ENCODE results near the gene HTR2A.
"Not testable (repeated sequence)": the region's sequence is repeated elsewhere in the genome, so short reads cannot be mapped to it uniquely, and the experiment has no call there.

HTR2A gene

DNA sequence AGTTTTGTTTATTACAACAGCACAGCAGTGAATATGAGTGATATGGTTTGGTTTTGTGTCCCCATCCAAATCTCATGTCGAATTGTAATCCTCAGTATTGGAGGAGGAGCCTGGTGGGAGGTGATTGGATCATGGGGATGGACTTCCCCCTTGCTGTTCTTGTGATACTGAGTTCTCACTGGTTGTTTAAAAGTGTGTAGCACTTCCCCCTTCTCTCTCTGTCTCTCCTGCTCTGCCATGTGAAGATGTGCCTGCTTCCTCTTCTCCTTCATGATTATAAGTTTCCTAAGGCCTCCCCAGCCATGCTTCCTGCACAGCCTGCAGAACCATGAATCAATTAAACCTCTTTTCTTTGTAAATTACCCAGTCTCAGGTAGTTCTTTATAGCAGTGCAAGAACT, 91.9 kb downstream of the HTR2A start:
- not testable (repeated sequence) for DNase-seq (ENCODE audit: low spot score)

DNA sequence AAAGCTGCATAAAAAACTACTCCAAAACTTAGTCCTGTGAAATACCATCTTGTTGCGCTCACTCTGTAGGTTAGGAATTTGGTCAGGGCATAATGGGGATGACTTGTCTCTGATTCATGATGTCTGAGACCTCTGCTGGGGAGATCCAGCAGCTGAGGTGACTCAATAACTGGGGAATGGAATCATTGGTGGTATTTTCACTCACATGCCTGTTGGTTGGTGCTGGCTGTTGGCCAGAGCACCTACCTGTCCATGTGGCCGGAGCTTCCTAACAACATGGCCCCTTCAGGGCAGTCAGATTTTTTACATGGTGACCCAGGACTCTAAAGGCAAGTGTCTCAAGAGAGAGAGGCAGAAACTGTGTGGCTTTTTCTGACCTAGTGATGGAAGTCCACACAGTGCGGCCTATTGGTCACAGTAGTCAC, 92.5 kb downstream of the HTR2A start:
- no peak for DNase-seq (ENCODE audit: low spot score)

DNA sequence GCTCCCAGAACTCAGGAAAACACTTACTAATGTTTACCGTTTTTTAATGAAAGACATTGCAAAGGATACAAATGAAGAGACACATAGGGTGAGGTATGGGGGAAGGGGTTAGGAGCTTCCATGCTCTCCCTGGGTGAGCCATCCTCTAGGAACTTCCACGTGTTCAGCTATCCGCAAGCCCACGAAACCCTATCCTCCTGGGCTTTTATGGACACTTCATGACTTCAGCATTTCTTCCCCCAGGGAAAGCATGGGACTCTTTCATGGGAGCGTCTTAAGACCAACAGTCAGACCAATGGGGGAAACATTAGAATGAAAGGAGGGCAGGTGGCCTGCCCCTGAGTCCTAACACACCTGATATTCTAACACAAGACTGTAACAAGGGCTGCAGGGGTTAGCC, 93.3 kb downstream of the HTR2A start:
- DNase-seq (ENCODE audit: low spot score): no peak

DNA sequence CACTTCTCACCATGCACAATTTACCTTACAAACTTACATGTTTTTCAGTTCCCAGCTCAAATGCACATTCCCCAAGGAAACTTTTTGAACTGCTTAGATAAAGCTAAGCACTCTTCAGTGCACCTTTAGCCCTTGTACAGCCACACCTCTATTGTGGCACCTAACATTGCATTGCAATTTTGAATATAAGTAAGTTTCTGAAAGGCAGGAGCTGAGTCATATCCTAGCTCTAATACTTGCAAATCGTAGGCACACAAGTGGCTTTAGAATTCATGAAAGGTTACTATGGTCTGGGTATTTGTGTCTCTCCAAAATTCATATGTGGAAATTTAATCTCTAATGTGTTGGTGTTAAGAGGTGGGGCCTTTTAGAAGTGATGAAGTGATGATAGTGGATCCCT, 95.0 kb downstream of the HTR2A start:
- no peak for DNase-seq (ENCODE audit: low spot score)

DNA sequence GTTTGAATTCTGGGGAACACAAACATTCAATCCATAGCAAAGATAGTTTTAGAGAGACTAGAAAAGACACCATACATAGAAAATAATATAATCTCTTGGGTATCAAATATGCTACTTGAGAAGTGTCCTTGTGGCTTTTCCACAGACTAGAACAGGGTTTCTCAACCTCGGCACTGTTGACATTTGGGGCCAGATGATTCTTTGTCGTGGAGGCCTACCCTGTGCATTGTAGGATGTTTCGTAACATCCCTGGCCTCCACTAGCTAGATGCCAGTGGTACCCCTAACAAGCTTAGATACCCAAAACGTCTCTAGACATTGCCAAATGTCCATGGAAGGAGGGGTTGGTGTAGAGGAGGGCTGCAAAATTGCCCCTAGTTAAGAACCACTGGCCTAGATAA, 97.7 kb downstream of the HTR2A start:
- no peak for DNase-seq (ENCODE audit: low spot score)

DNA sequence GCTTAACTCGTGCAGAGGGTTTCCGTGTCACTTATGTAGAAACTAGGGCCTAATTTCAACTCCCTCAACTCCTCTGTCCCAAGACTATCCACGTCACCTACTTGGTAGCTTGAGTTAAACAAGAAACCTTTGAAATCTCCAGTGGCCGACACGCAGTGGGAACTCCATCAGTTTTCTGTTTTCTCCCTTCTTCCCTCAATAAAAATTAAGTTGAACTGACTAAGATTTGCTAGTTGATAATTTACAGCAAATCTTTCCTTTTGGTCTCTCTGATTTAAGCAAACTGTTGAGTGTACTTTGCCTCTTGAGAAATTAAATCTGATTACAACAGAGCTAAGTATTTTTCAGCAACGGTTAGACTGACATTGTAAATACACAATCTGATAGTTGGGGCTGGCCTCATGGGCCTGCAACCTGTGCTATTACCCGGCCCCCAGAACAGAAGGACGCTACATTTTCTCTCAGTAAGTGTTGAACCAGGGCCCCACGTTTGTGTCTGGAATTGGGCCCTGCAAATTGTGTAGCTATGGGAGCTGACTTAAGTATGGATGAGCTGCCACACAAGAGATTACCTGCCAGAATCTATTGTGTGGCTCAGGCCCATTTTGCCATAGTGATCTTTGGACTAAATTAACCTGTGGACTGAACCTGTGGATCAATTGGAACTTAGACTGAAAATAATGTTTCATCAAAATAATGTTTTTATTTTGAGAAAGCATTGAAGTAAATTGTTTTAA, 99.2 kb downstream of the HTR2A start:
- no peak for DNase-seq (ENCODE audit: low spot score)

DNA sequence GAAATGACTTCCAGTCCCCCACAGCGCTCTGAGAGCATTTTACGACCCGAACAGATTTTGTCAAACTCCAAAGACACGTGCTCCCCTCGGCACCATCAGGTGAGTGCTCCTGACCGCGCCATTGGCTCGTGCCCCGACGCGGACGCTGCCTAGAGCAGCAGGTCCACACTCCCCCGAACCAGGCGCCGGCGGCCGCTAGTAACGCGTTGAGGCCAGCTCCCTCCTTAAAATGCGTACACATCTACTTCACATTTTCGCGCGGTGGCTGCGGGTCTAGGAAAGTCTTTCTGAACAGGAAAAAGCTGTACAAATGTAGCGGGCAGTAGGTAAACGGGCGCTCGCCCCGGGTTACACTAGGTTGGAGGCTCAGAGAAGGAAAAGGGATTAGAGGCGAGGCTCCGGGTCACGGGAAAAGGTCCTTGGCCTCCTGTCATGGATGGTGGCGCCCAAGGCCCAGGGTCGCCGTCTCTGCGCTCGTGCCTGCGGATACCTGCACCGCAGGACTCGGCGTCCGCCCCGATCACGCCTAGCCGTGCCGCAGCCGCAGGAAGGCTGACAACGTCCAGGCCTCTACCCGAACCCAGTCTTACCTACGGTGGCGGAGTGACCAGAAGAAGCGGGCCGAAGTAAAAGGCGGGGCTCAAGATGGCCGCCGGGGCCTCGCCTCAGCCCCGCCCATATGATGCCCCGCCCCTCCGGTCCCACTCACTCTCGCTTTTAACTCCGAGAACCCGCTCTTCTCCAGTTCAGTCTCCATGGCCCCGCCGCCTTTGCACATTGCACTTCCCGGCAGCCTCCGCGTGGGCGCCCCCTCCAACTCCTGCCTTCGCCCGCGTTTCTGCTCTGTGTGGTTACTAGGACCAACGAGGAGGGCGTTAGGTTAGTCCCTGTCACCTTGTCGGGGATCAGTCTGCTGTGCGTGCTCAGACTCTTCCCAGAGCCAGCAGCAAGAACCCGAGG, 100.1 kb downstream of the HTR2A start, which contains the start of gene ESD:
TSS of gene ESD (minus strand) at position 647 of the 960 bp plus-strand sequence. CDS start 5,748 bp downstream, outside the sequence.
- DNase-seq (ENCODE audit: low spot score): peak; percentile 67

DNA sequence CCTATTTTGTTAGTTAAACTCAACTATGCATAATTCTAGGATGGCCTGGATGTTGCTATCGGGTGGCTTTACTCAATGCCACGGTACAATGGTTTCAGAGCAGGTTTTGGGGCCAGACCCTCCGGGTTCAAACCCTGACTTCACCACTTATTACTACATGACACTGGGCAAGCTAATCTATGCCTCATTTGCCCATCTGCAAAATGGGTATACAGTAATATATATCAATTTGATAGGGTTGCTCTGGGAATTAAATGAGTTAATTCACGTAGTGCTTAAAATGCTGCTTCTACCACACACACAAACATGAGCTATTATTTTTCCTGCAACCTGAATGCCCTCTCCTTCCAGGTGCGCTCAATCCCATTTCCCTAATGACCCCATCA, 100.7 kb downstream of the HTR2A start:
- no peak for DNase-seq (ENCODE audit: low spot score)

DNA sequence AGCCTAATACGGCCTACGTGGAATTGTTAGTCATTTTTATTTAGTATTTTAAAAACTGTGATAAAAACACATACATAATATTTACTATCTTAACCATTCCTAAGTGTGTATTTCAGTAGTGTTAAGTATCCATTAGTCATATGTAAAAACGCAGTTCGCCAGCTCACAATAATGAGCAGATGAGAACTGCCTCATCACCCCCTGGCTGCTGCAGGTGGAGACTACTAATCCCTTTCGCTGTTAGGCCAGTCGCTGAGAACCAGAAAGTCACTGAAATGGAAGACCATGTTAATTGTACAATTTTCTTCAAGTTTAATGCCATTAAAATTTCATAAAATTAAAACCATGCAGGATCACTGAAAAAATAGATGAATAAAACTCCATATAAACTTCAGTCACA, 101.5 kb downstream of the HTR2A start:
- no peak for DNase-seq (ENCODE audit: low spot score)

DNA sequence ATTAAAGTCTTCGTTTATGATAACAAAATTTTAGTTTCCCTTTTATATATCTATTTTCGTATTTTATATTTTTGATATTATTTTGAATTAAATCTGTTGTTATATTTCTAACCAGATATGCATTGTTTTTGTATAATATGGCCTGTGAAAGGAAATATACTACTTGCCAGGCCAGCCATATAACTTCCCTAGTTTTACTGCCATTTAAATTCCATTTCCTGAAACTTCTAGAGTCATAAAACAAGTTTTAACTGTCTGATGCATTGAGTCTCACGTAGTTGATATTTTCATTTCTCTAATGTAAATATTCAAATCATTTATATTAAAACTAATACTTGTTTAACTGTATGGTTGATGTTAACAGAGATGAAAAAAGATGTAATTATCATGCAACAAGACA, 113.3 kb downstream of the HTR2A start:
- DNase-seq (ENCODE audit: low spot score): no peak

DNA sequence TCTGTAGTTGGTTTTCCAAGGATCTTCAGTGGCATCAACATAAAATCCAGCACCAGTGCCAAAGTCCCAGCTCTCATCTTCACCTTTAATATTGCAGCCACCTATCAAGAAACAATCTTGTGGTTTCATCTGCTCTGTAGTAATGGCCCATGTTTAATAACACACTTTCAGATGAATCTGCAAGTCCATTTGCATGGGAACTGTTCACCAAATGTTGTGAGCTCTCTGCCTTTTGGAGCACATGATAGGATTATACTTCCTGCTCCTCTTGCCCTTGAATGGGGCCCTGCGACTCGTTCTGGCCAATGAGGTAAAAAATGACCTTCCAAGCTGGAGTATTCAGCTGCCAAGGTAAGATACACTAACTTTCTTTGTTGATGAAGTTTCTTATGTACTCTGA, 114.2 kb downstream of the HTR2A start:
- DNase-seq (ENCODE audit: low spot score): no peak

DNA sequence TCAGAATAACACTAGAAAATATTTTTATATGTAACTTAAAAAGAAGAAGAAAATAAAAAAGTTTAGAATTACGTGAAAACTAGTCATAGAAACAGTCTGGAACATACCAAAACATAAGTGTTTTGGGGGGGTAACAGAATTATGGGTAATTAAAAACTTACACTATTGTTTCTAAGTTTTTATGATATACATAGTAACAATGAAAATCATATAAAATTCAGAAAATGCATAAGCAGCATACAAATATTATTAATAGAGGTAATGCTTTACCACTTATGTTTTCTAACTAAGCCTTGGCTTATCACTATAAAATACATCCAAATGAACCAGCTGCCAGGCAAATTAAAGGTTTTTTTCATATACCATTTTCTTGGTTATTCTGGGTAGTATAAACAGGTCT, 114.8 kb downstream of the HTR2A start:
- DNase-seq (ENCODE audit: low spot score): no peak

Data from HuH-7.5 (cell line).